GM19193 (cell line): Measurements from ENCODE around the gene GRID2IP.

Experiments used
- POLR2A ChIP-seq: IDR thresholded peaks from 4 replicates; pipeline ENCODE4 v1.6.1; 2011; ENCODE audit not compliant: insufficient read depth, insufficient read length; ENCODE audit errors: extremely low read depth

GRID2IP gene

DNA sequence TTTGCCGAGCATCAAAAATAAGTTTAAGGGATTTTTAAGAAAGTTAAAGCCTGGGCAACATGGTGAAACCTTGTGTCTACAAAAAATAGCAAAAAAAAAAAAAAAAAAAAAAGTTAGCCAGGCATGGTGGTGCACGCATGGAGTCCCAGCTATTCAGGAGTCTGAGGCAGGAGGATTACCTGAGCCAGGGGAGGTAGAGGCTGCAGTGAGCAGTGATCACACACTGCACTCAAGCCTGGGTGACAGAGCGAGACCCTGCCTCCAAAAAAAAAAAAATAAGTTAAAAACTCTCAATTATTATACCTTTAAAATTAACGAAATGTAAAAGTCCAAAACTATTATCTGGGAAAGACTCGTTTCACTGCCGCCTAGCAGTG is 68.5 kb downstream of the GRID2IP start:
- no peak for TF ChIP-seq POLR2A

GRCh38 chr7:6482307-6482706 is 69.0 kb downstream of the GRID2IP start:
- TF ChIP-seq POLR2A, result no peak

- no peak for TF ChIP-seq POLR2A
These were observed 69.8 kb downstream of the GRID2IP start for GRCh38 chr7:6481445-6481844.

DNA sequence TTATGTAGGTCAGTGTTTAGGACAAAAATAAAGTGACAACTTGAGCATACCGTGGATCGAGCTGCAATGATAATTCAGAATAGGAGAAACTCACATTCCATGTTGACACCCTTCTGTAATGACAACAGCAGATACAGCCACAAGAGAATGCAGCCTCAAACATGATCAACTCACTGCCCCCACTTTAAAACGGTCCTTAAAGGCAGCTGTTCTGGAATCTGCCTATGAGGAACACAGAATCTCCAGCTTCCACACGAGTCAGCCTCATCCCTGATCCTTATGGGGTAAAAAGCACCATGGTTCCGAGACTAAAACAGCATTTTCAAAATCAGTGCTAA is 71.0 kb downstream of the GRID2IP start:
- TF ChIP-seq POLR2A, result no peak

DNA sequence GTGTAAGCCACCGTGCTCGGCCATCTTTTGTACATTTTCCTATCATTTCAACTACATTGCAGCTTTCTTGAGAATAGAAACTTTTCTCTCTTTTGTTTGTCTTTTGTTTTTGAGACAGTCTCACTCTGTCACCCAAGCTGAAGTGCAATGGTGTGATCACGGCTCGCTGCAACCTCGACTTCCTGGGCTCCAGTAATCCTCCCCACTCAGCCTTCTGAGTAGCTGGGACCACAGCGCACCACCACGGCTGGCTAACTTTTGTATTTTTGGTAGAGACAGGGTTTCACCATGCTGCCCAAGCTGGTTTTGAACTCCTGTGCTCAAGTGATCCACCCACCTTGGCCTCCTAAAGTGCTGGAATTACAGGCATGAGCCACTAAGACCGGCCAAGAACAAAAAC is 72.2 kb downstream of the GRID2IP start:
- TF ChIP-seq POLR2A, result no peak

- no peak for TF ChIP-seq POLR2A
These were observed 73.1 kb downstream of the GRID2IP start for GRCh38 chr7:6478186-6478585.

GRCh38 chr7:6477318-6477660 is 74.0 kb downstream of the GRID2IP start:
- no peak for TF ChIP-seq POLR2A

DNA sequence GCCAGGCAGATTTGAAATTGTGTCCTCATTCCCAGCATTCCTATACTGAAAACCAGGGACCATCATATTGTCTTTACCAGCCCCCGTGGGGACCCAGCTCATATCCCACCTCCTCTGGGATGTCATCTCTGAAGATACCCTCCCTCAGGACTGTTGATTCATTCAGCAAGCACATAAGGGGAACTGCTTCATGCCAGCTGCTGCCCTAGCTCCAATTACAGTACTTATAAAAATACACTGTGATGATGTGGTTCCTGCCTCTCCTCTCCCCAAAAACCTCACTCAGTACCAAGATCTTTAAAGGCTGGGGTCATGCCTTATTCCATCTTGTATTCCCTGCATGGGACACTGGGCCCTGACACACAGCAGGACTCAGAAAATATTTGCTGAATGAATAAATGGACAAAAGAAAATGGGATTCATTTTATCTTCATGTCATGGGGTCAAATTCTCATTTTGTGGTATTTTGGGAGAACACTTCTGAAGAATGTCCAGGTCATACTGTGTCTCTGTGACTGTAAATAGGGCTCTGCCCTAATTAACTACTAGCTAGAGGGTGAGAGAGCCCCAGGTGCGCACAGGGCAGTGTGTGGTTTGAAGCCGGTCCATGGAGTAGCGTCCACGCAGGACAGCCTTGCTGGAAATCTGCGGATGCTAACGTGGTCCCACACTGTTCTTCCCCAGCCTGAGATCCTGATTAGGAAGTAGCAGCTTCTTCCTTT is 74.5 kb downstream of the GRID2IP start:
- no peak for TF ChIP-seq POLR2A

DNA sequence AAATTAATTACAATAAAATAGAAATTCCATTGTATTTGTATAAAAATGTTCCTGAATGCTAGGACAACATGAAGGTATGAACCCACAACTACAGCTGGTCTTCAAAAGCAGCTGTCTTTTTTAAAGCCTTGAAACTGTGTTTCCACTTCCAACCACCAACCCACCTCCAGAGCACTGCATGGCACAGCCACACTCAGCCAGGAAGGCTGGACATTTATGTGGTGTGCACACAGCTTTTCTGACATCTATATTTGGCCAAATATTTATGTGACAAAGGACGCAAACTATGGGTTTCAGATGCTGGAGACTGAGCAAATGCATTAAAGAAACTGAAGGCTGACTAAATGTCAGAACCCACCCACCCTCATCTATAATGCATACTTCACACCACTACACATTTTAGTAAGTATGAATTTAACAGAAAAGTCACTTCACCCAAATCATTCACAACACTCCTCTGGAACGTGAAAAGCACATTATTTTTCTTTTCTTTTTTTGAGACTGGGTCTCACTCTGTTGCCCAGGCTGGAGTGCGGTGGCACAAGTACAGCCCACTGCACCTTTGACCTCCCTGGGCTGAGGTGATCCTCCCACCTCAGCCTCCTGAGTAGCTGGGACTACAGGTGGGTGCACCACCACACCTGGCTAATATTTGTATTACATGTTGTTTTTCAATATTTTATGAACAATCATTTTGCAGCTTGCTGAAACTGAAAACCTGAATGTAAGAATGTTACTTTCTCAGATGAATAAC is 75.7 kb downstream of the GRID2IP start:
- no peak for TF ChIP-seq POLR2A

DNA sequence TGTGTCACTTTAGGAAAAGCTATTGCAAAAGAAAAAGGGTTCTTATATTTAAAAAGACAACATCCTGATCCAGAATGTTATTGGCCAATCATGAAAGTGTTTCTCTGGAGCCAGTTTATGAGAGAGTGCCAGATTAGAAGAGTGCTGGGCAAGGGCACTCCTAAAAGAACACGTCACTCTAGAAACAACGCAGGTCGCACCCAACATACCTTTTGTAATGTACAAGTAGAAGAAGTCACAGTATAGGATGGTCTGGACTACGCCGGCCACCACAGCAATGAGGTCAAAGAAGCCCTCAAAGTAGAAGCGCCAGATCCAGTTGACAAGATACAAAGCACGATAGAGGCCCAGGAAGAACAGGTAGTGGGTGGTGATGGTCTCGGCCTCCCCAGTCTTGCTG is 85.4 kb downstream of the GRID2IP start:
- TF ChIP-seq POLR2A, result no peak

- no peak for TF ChIP-seq POLR2A
These were observed 89.2 kb downstream of the GRID2IP start for GRCh38 chr7:6461946-6462550.

DNA sequence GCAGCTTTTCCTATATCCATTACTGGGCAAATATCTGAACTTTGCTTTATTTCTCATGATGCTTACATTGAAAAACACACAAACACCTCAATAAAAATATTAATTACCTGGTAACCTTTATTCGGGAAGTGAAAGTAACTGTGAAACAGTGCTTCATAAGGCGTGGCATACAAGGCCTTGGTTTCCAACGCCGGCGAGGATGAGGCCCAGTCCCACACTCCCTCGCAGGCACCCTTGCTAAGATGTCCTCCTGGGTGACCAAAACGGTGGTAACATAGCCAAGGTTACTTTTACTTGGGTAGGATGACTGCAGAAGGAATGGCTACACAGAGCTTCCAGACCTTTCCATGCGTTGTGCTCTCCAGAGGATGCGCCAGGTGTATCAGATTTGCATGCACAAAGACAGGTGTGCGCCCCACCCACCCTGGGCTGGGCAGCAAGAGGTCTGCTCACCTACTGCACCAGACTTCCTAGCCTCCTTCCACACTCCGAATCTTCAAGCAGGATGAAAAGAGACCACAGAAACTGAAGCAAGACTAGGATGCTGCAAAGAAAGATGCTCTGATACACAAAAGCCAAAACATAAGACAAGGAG is 90.2 kb downstream of the GRID2IP start:
- TF ChIP-seq POLR2A, result no peak

GRCh38 chr7:6460303-6460702 is 91.0 kb downstream of the GRID2IP start:
- no peak for TF ChIP-seq POLR2A

GRCh38 chr7:6453734-6454133 is 97.5 kb downstream of the GRID2IP start:
- TF ChIP-seq POLR2A, result no peak

DNA sequence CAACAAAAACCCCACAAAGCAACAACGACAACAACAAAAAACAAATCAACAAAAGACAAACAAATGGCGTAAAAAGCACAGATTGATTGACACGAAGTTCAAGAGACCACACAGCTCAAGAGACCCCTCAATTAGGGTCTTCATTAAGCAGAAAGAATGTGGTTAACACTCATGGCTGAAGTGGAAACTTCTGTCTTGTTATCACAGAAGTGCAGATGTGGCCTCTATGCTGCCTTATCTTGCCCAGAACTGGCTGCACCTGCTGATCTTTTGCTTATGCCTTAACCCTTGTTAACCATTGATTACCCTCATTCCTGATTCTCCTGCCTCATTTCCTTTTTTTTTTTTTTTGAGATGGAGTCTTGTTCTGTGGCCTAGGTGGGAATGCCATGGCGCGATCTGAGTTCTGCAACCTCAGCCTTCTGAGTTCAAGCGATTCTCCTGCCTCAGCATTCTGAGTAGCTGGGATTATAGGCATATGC is 100.0 kb downstream of the GRID2IP start:
- TF ChIP-seq POLR2A, result no peak
